K562 (cell line): ENCODE measurements around the gene STX3. TPM values are rescaled to one million over a fixed set of nuclear protein-coding genes. Genes with fewer than 3 reads are reported as not detected.

Source experiments
- CBFB ChIP-seq: sonication (generic); formaldehyde crosslinking; IDR thresholded peaks from 2 replicates; pipeline ENCODE4 v1.4.0; 2020; ENCODE audit warnings: mild to moderate bottlenecking, missing genetic modification reagents
- GATAD2A ChIP-seq: fragments of 450-650 bp; IDR thresholded peaks from 2 replicates; pipeline ENCODE4 v1.6.1; 2017
- GTF2E2 ChIP-seq: fragments of 200-800 bp; sonication (Bioruptor generic); IDR thresholded peaks from 2 replicates; pipeline ENCODE4 v1.6.1; 2016; ENCODE audit warnings: missing genetic modification characterization, missing compliant biosample characterization
- MYNN ChIP-seq, 2 experiments: sonication (generic); formaldehyde crosslinking in 1 of 2; IDR thresholded peaks; 2 replicates each; pipeline versions ENCODE4 v1.5.0 to v1.6.1; 2016 to 2020; ENCODE audit warnings: antibody characterized with exemption in 1 of 2, missing genetic modification reagents in 1 of 2
- NFATC3 ChIP-seq: fragments of 450-650 bp; IDR thresholded peaks from 2 replicates; pipeline ENCODE4 v1.6.1; 2017; ENCODE audit warnings: mild to moderate bottlenecking
- PHB ChIP-seq: fragments of 250-450 bp; sonication (Bioruptor Pico); IDR thresholded peaks from 2 replicates; pipeline ENCODE4 v1.5.0; 2021
- SAFB ChIP-seq: fragments of 200-400 bp; formaldehyde crosslinking; IDR thresholded peaks from 2 replicates; pipeline ENCODE4 v1.6.1; 2017; ENCODE audit warnings: low read depth, low read length, borderline replicate concordance
- ZNF197 ChIP-seq: fragments of 200-800 bp; sonication (Bioruptor generic); IDR thresholded peaks from 2 replicates; pipeline ENCODE4 v1.6.1; 2016; ENCODE audit warnings: low read depth, missing genetic modification characterization, missing compliant biosample characterization
- ZNF224 ChIP-seq: sonication (generic); formaldehyde crosslinking; IDR thresholded peaks from 2 replicates; pipeline ENCODE4 v1.8.0; 2022; ENCODE audit warnings: mild to moderate bottlenecking, missing genetic modification reagents
- ZNF444 ChIP-seq: fragments of 250-450 bp; sonication (Bioruptor Pico); IDR thresholded peaks from 2 replicates; pipeline ENCODE4 v1.4.0; 2020; ENCODE audit warnings: mild to moderate bottlenecking, moderate library complexity
- ZNF57 ChIP-seq: fragments of 450-650 bp; formaldehyde crosslinking; IDR thresholded peaks from 2 replicates; pipeline ENCODE4 v1.4.0; 2020; ENCODE audit warnings: mild to moderate bottlenecking, moderate library complexity
- polyA plus RNA-seq, 8 experiments: library from polyadenylated mRNA; depleted of rRNA in 4 of 8; stranded (reverse) in 5 of 8; unstranded in 3 of 8; fragments of >200 nt; fragmentation: Nextera tagmentation in 2 of 8; fragmentation: Illumina TruSeq in 1 of 8; extraction: Ambion mirVana in 2 of 8; extraction: Trizol in 1 of 8; gene quantifications; 2 replicates each; pipeline versions ENCODE4 v1.2.1 to v1.2.3, GENCODE V29; 2011 to 2014; ENCODE audit warnings: inconsistent platforms in 1 of 8, missing spikeins in 1 of 8
- total RNA-seq, 7 experiments: library from RNA; depleted of rRNA in 6 of 7; stranded (reverse); fragments of >200 nt in 6 of 7; fragmentation: Illumina TruSeq in 2 of 7; extraction: Trizol in 2 of 7; gene quantifications; 2 replicates each; pipeline versions ENCODE4 v1.2.1 to v1.2.3, GENCODE V29; 2011 to 2021; ENCODE audit warnings: low replicate concordance in 1 of 7
- TF ChIP-seq, protein P1 (sequence below), 2 experiments: fragments of 450-650 bp; IDR thresholded peaks; 2 replicates each; pipeline ENCODE4 v1.6.1; 2016; ENCODE audit warnings: mild to moderate bottlenecking in 2 of 2, borderline replicate concordance in 1 of 2, low read depth in 1 of 2, moderate library complexity in 1 of 2
- TF ChIP-seq, protein P2 (sequence below), 2 experiments: IDR thresholded peaks in 1 of 2; conservative IDR thresholded peaks in 1 of 2; 2 replicates each; pipeline ENCODE4 v1.6.1; 2016; ENCODE audit warnings: low read depth in 2 of 2, mild to moderate bottlenecking in 1 of 2, missing compliant biosample characterization in 1 of 2, missing genetic modification characterization in 1 of 2, moderate library complexity in 1 of 2
- TF ChIP-seq, protein P3 (sequence below): sonication (generic); formaldehyde crosslinking; IDR thresholded peaks from 2 replicates; pipeline ENCODE4 v1.8.0; 2022; ENCODE audit warnings: mild to moderate bottlenecking, missing genetic modification reagents
- TF ChIP-seq, protein P4 (sequence below): IDR thresholded peaks from 2 replicates; pipeline ENCODE4 v1.6.1; 2012; ENCODE audit warnings: low read depth, low read length, improper control_type of control experiment, borderline replicate concordance

STX3 gene
- total and polyA plus RNA-seq, 9 of the 15 experiments (the other 6 are each of a cell fraction or from before 2014, with no cell fraction given): 12.0 to 91.6 (median 48.7) TPM

DNA sequence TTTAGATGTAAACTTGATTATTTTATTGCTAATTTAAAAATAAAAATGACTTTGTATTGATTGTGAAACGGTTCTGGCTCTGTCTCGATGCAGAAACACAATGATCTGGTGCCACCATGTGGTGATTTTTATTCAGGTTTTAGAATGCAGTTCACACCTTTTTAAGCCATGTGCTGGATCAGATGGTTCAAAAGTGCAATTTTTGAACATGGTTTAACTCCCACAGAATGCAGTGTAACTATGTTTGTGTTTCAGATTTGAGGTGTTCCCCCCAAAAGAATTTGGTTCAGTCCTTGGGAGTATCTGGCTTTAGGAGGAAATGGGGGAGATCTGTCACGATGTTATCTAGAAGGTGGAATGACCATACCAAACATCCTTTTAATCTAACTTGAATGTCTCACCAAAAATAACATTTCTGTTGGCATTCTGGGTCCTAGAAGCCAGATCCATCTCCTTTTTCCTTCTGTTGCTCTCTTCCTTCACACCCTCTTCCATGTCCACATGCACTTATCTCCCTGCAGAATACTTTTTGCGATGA is 47.5 kb downstream of the STX3 start (continued):
- TF ChIP-seq, protein P1, sequence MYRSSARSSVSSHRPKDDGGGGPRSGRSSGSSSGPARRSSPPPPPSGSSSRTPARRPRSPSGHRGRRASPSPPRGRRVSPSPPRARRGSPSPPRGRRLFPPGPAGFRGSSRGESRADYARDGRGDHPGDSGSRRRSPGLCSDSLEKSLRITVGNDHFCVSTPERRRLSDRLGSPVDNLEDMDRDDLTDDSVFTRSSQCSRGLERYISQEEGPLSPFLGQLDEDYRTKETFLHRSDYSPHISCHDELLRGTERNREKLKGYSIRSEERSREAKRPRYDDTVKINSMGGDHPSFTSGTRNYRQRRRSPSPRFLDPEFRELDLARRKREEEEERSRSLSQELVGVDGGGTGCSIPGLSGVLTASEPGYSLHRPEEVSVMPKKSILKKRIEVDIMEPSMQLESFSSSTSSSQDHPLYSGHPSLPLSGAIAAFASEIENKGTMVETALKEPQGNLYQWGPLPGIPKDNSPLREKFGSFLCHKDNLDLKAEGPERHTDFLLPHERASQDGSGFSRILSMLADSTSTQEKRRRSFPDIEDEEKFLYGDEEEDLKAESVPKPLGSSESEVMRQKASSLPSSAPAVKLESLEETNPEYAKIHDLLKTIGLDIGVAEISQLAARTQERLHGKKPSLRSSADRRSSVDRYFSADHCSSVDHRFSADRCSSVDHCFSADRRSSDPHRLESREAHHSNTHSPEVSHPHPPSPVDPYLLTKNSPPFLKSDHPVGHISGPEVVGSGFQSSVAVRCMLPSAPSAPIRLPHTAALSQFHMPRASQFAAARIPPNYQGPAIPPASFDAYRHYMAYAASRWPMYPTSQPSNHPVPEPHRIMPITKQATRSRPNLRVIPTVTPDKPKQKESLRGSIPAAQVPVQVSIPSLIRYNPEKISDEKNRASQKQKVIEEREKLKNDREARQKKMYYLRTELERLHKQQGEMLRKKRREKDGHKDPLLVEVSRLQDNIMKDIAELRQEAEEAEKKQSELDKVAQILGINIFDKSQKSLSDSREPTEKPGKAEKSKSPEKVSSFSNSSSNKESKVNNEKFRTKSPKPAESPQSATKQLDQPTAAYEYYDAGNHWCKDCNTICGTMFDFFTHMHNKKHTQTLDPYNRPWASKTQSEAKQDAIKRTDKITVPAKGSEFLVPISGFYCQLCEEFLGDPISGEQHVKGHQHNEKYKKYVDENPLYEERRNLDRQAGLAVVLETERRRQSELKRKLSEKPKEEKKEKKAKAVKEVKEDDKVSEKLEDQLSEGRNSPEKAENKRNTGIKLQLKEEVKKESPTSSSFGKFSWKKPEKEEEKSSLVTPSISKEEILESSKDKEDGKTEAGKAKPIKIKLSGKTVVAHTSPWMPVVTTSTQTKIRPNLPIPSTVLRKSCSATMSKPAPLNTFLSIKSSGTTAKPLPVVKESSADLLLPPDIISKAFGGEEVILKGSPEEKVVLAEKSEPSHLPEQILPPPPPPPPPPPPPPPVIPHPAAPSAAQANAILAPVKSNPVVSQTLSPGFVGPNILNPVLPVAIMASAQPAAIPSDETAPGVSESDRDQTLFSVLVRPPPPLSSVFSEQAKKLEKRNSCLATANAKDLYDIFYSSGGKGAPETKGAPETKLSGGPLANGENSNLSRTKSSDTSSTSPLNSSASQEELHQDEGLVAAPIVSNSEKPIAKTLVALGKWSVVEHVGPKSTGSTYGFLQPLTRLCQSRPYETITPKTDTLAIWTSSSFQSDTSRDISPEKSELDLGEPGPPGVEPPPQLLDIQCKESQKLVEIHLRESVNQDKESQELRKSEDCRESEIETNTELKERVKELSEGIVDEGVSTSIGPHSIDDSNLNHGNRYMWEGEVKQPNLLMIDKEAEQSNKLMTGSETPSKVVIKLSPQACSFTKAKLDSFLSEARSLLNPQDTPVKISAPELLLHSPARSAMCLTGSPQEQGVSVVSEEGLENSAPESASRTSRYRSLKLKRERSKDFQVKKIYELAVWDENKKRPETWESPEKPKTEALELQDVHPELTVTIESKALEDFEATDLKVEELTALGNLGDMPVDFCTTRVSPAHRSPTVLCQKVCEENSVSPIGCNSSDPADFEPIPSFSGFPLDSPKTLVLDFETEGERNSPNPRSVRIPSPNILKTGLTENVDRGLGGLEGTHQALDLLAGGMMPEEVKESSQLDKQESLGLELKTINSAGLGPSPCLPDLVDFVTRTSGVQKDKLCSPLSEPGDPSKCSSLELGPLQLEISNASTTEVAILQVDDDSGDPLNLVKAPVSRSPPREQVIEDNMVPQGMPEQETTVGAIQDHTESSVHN (IDR thresholded peaks at IDR 0.05; ENCODE audit: borderline replicate concordance in 1 of 2, low read depth in 1 of 2): no peak
- TF ChIP-seq, protein P2, sequence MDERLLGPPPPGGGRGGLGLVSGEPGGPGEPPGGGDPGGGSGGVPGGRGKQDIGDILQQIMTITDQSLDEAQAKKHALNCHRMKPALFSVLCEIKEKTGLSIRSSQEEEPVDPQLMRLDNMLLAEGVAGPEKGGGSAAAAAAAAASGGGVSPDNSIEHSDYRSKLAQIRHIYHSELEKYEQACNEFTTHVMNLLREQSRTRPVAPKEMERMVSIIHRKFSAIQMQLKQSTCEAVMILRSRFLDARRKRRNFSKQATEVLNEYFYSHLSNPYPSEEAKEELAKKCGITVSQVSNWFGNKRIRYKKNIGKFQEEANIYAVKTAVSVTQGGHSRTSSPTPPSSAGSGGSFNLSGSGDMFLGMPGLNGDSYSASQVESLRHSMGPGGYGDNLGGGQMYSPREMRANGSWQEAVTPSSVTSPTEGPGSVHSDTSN (CRISPR knock-in tag; IDR thresholded peaks at IDR 0.05; ENCODE audit: low read depth): no peak
- TF ChIP-seq, protein P2 (tag; conservative IDR thresholded peaks at IDR 0.05; ENCODE audit: low read depth): no peak
- TF ChIP-seq ZNF224 (CRISPR knock-in tag) (no peak), ZNF197 (CRISPR knock-in tag) (no peak), ZNF444 (CRISPR knock-in tag) (no peak), CBFB (no peak), ZNF57 (CRISPR knock-in tag) (no peak), NFATC3 (0 out of 2 replicates have a peak, but pooled peaks have one; percentile 49), MYNN (IDR thresholded peaks at IDR 0.05) (no peak), MYNN (CRISPR knock-in tag; IDR thresholded peaks at IDR 0.05) (no peak), GATAD2A (no peak), GTF2E2 (no peak), SAFB (no peak), PHB (no peak)
- TF ChIP-seq, protein P3, sequence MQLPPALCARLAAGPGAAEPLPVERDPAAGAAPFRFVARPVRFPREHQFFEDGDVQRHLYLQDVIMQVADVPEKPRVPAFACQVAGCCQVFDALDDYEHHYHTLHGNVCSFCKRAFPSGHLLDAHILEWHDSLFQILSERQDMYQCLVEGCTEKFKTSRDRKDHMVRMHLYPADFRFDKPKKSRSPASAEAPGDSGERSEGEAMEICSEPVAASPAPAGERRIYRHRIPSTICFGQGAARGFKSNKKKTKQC (CRISPR knock-in tag): no peak
- TF ChIP-seq, protein P4, sequence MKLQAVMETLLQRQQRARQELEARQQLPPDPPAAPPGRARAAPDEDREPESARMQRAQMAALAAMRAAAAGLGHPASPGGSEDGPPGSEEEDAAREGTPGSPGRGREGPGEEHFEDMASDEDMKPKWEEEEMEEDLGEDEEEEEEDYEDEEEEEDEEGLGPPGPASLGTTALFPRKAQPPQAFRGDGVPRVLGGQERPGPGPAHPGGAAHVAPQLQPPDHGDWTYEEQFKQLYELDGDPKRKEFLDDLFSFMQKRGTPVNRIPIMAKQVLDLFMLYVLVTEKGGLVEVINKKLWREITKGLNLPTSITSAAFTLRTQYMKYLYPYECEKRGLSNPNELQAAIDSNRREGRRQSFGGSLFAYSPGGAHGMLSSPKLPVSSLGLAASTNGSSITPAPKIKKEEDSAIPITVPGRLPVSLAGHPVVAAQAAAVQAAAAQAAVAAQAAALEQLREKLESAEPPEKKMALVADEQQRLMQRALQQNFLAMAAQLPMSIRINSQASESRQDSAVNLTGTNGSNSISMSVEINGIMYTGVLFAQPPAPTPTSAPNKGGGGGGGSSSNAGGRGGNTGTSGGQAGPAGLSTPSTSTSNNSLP: peak; percentile 72; the same call in 1 of the 2 replicates
